Heart left ventricle (tissue), 16 donors: ENCODE measurements around the gene ITGA3. TPM values are rescaled to one million over a fixed set of nuclear protein-coding genes. Genes with fewer than 3 reads are reported as not detected.

Experiments
- ATAC-seq, 4 donors: fragments of 200-7000 bp; cut with Tn5 transposase; one replicate each; pipeline ENCODE4 v1.9.1; 2020 to 2022; ENCODE audit warnings: moderate library complexity in 4 of 4, mild to moderate bottlenecking in 3 of 4, moderate number of reproducible peaks in 1 of 4
- DNase-seq, 5 donors: peaks; one replicate each; pipeline ENCODE4 v3.0.0-alpha.2; 2020
- H3K27ac ChIP-seq, 12 donors: fragments of 200-600 bp; sonication (generic) in 4 of 12; one replicate each; pipeline versions ENCODE4 v1.5.0 to v1.8.0; 2016 to 2022; ENCODE audit warnings: mild to moderate bottlenecking in 2 of 12
- H3K27me3 ChIP-seq, 9 donors: fragments of 200-600 bp; sonication (generic) in 2 of 9; one replicate each; pipeline versions ENCODE4 v1.5.1 to v1.8.0; 2016 to 2022; ENCODE audit warnings: mild to moderate bottlenecking in 3 of 9
- H3K36me3 ChIP-seq, 9 donors: fragments of 200-600 bp; sonication (generic) in 2 of 9; one replicate each; pipeline versions ENCODE4 v1.5.0 to v1.8.0; 2018 to 2022; ENCODE audit warnings: mild to moderate bottlenecking in 2 of 9
- H3K4me1 ChIP-seq, 12 donors: fragments of 200-600 bp; sonication (generic) in 4 of 12; one replicate each; pipeline versions ENCODE4 v1.5.0 to v1.8.0; 2016 to 2022; ENCODE audit warnings: mild to moderate bottlenecking in 3 of 12
- H3K4me3 ChIP-seq, 12 donors: fragments of 200-600 bp; sonication (generic) in 4 of 12; one replicate each; pipeline versions ENCODE4 v1.5.0 to v1.8.0; 2017 to 2022; ENCODE audit warnings: mild to moderate bottlenecking in 9 of 12, moderate library complexity in 4 of 12
- H3K9me3 ChIP-seq, 12 donors: fragments of 200-600 bp; sonication (generic) in 4 of 12; one replicate each; pipeline versions ENCODE4 v1.5.0 to v1.8.0; 2016 to 2022; ENCODE audit warnings: mild to moderate bottlenecking in 1 of 12
- CTCF ChIP-seq, 12 donors: fragments of 200-600 bp; sonication (generic) in 4 of 12; IDR thresholded peaks; one replicate each; pipeline versions ENCODE4 v1.5.0 to v1.8.0; 2018 to 2022; ENCODE audit warnings: antibody characterized with exemption in 12 of 12, mild to moderate bottlenecking in 5 of 12
- POLR2A ChIP-seq, 2 donors: fragments of 450-650 bp; IDR thresholded peaks; one replicate each; pipeline ENCODE4 v1.6.1; 2017; ENCODE audit warnings: antibody characterized with exemption in 2 of 2, mild to moderate bottlenecking in 2 of 2, moderate library complexity in 2 of 2
- WGBS, 4 donors: extraction: QIAGEN DNeasy Blood & Tissue Kit in 2 of 4; methylation state at CpG; one replicate each; pipeline versions ENCODE4 v1.1.5 to v1.1.7; 2013 to 2018; 5-methylcytosine and 5-hydroxymethylcytosine counted together
- intact Hi-C, 10 donors: fragments of 100-400 bp; cut with DNase I; formaldehyde crosslinking; loops; one replicate each; pipeline versions ENCODE4 v1.11.1 to v1.14.2; 2022
- polyA plus RNA-seq, 2 donors: library from polyadenylated mRNA; stranded (reverse); fragments of 200-250 nt; gene quantifications; one replicate each; pipeline ENCODE4 v1.2.3, GENCODE V29; 2013
- total RNA-seq, 9 donors: library from RNA; depleted of rRNA in 2 of 9; stranded (reverse); fragments of >200 nt in 2 of 9; fragmentation: NEBNext Ultra II Directional in 3 of 9; extraction: Animal tissue kit (Norgen Biotek cat#: 25700) in 3 of 9; gene quantifications; one replicate each; pipeline versions ENCODE4 v1.1.0 to v1.2.4, GENCODE V29; 2016 to 2023
- donor health status: ischemic (EF 13 %, LVEDD 7.1; RV severe dilation, severe dysfunction).
- donor health status: healthy with polysubstance abuse.
- donor health status: DM: no; HTN: yes; CAD: no.
- donor health status: DM: no; HTN: no; CAD: no.
- donor health status: ischemic (EF 25% LVEDD 6.9; RV normal size, moderate dysfunction).
- donor health status: ischemic (EF 25% LVEDD 5.7; RV mildly dilated, moderate dysfunction).
- donor health status: healthy.
- donor health status: DM: yes; HTN: yes; CAD: no.
- donor health status: ischemic (EF 35%, LVEDD 5.7; RV mildly dilated, moderate dysfunction).
- donor health status: nonischemic (EF 11% LVEDD 7.7; RV severe dilation, severe dysfunction).
- donor health status: DM: yes; HTN: yes; CAD: no.
- donor health status: PGD.
- donor health status: ischemic (EF 29% LVEDD 5.4; RV normal size, mild dysfunction).
- donor health status: nonischemic (EF 23%, LVEDD 6.1; RV moderate dilation, normal function).

Gene ITGA3
- total and polyA plus RNA-seq, 11 donors, result 16.8 to 72.9 (median 23.6) TPM

GRCh38 chr17:50074227-50074626 lies 18.3 kb downstream of the ITGA3 start:
- intact Hi-C loops, result loop anchor here in 3 of 10 donors (5.0 to 10.0 kb wide), 3 partner anchors 42 to 209 kb away; no protein-coding TSS in a partner anchor
- no peak for TF ChIP-seq POLR2A (IDR thresholded peaks at IDR 0.05)
- no peak for TF ChIP-seq CTCF (IDR thresholded peaks at IDR 0.05)
- H3K4me3 ChIP-seq, result no peak overlapping the region
- H3K27ac ChIP-seq, result no peak overlapping the region
- WGBS, 4 donors, result 92 to 97% (median 95%) methylated on average over 5 to 6 of the region's 6 CpGs
- H3K4me1 ChIP-seq, result peaks cover 0 to 3% (median 0%) of the 10 kb centered on the region in 12 donors
- peak in 1 of 5 donors; percentile 54 for DNase-seq
- no peak for ATAC-seq
- no peaks in the 10 kb centered on the region for H3K27me3 ChIP-seq
- no peaks in the 10 kb centered on the region for H3K9me3 ChIP-seq
- H3K36me3 ChIP-seq, result peaks cover 0 to 92% (median 78%) of the 10 kb centered on the region in 9 donors

- ATAC-seq, result no peak
- peaks cover 0 to 11% (median 0%) of the 10 kb centered on the region in 12 donors for H3K4me1 ChIP-seq
- TF ChIP-seq POLR2A (IDR thresholded peaks at IDR 0.05) (no peak), CTCF (IDR thresholded peaks at IDR 0.05) (no peak)
- H3K27me3 ChIP-seq, result no peaks in the 10 kb centered on the region
- no peak overlapping the region for H3K27ac ChIP-seq
- WGBS, 4 donors, result 93 to 96% (median 95%) methylated on average over 16 of the region's 16 CpGs
- H3K9me3 ChIP-seq, result no peaks in the 10 kb centered on the region
- intact Hi-C loops, result loop anchor here in 1 of 10 donors (10.0 kb wide), 1 partner anchor 211 kb away; no protein-coding TSS in a partner anchor
- H3K4me3 ChIP-seq, result no peak overlapping the region
- DNase-seq, result peak in 1 of 5 donors; percentile 22
- H3K36me3 ChIP-seq, result peaks cover 0 to 90% (median 69%) of the 10 kb centered on the region in 9 donors
These were observed 19.6 kb downstream of the ITGA3 start for GRCh38 chr17:50075446-50076032.

GRCh38 chr17:50076221-50076590 lies 20.3 kb downstream of the ITGA3 start:
- TF ChIP-seq POLR2A (IDR thresholded peaks at IDR 0.05), result no peak
- no peak for TF ChIP-seq CTCF (IDR thresholded peaks at IDR 0.05)
- no peaks in the 10 kb centered on the region for H3K9me3 ChIP-seq
- DNase-seq (peak in 2 of 5 donors; percentile 25 to 33), ATAC-seq (no peak)
- H3K27me3 ChIP-seq, result no peaks in the 10 kb centered on the region
- intact Hi-C loops, result loop anchor here in 1 of 10 donors (10.0 kb wide), 1 partner anchor 211 kb away; no protein-coding TSS in a partner anchor
- 87 to 96% (median 92%) methylated on average over 11 to 16 of the region's 16 CpGs for WGBS, 4 donors
- peaks cover 0 to 85% (median 68%) of the 10 kb centered on the region in 9 donors for H3K36me3 ChIP-seq
- no peak overlapping the region for H3K27ac ChIP-seq
- H3K4me3 ChIP-seq, result no peak overlapping the region
- H3K4me1 ChIP-seq, result peaks cover 0 to 17% (median 1%) of the 10 kb centered on the region in 12 donors

GRCh38 chr17:50076591-50077235 lies 20.8 kb downstream of the ITGA3 start:
- peaks cover 0 to 18% (median 1%) of the 10 kb centered on the region in 12 donors for H3K4me1 ChIP-seq
- TF ChIP-seq POLR2A (IDR thresholded peaks at IDR 0.05), result no peak
- no peak for TF ChIP-seq CTCF (IDR thresholded peaks at IDR 0.05)
- WGBS, 4 donors, result 79 to 90% (median 84%) methylated on average over 24 to 39 of the region's 39 CpGs
- no peaks in the 10 kb centered on the region for H3K9me3 ChIP-seq
- no peaks in the 10 kb centered on the region for H3K27me3 ChIP-seq
- peaks cover 0 to 85% (median 67%) of the 10 kb centered on the region in 9 donors for H3K36me3 ChIP-seq
- DNase-seq (peak in 1 of 5 donors; percentile 42), ATAC-seq (no peak)
- H3K27ac ChIP-seq, result no peak overlapping the region
- no peak overlapping the region for H3K4me3 ChIP-seq
- intact Hi-C loops, result loop anchor here in 1 of 10 donors (10.0 kb wide), 1 partner anchor 212 kb away; no protein-coding TSS in a partner anchor
